A549 treated with AZD2906 at 1 μM for 4 hours (cell line): Measurements from ENCODE around the gene FFAR1. TPM values are rescaled to one million over a fixed set of nuclear protein-coding genes. Genes with fewer than 3 reads are reported as not detected.

Experiments
- total RNA-seq: library from RNA; stranded (reverse); fragments of 200-300 nt; extraction: Qiagen RNA extraction; gene quantifications from 5 replicates; pipeline ENCODE4 v1.2.3, GENCODE V29; 2022

Gene FFAR1, protein sequence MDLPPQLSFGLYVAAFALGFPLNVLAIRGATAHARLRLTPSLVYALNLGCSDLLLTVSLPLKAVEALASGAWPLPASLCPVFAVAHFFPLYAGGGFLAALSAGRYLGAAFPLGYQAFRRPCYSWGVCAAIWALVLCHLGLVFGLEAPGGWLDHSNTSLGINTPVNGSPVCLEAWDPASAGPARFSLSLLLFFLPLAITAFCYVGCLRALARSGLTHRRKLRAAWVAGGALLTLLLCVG (N-terminal part only)
- 0.02 to 0.06 TPM (median 0.03 TPM) in 4 of 5 replicates, not detected in the other for total RNA-seq

DNA sequence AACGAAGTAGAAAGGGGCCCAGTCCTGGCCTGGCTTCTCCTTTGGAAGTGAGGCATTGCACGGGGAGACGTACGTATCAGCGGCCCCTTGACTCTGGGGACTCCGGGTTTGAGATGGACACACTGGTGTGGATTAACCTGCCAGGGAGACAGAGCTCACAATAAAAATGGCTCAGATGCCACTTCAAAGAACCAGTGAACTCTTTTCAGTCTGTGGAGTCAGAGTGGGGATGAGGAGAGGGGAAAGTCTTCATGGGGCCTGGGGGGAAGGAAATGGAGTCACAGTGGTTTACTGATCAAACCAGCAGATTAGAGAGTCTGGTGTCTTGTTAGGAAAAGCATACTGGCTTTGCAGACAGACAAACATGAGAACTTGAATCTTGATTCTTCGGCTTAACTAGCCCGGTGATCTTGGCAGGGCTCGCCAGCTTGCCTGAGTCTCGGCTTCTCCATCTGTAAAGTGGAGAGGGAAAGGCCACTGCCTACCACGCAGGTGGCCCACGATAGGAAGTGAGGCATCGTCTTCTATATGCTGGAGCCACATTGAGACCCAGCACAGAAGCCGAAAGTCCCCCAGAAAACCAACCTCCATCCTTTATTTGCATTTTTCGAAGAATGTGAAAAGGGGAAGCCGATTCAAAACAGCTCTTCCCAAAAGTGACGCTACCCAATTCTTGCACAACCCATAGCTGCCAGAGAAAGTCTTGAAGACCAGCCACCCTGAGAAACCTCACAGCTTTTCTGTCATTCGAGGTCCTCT, at the start of gene FFAR1:
Gene FFAR1, plus strand, starts transcription at position 732 of the 759 bp plus-strand sequence. CDS start 3,650 bp downstream, outside the sequence.

DNA sequence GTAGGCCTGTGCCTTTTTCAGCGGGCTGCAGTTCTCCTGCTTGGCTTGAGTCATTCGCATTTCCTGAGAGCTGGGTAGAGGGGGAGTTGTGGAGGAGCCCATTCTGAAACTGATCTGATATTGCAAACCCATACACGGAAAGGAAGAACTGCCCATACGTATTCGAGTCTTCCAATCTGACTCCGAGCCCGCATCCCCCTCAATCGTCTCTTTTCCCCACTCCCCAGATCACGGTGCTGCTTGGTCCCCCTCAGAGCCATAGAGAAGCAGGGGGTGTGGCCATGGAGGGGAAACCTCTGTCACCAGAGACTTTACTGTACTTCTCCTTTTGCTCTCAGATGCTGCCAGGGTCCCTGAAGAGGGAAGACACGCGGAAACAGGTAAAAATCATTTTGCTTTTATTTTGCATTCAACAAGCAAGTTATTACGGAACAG, 18.8 kb upstream of the FFAR1 start, which contains the start of gene CD22:
Gene CD22, plus strand, starts transcription at position 337 of the 435 bp plus-strand sequence. CDS start 2,854 bp downstream, outside the sequence.

DNA sequence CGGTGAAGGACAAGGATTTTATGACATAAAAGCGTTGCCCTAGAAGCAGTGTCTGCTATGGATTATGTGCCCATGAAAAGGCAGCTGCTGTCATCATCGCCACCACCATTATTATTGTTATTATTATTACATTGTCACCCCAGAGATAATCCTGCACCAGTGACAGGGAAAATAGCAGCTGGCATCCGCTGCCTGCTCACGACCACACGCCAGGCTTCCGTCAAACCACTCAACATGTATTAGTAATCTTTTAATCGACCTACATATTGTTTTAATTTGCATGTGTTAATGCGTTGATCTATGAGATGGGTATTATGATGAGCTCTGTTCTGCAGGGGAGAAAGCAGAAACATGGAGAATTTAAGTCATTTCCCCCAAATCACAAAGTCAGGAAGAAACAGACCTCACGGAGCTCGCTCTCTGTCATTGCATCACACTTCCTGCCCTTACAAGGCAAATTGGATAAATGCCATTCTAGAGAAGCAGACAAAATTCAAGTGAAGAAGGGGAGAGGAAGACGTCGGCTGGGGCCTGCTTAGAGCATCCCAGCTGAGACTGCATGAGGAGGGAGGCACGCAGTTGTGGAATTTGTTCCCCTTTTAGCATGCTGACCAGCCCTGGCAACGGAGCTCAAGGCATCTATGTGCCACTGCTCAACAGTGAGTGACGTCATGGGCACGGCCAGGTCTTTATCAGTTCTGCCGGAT, 10.3 kb downstream of the FFAR1 start, which contains the start of gene FFAR3:
Gene FFAR3, plus strand, starts transcription at position 594 of the 707 bp plus-strand sequence. CDS start 431 bp downstream, outside the sequence.

DNA sequence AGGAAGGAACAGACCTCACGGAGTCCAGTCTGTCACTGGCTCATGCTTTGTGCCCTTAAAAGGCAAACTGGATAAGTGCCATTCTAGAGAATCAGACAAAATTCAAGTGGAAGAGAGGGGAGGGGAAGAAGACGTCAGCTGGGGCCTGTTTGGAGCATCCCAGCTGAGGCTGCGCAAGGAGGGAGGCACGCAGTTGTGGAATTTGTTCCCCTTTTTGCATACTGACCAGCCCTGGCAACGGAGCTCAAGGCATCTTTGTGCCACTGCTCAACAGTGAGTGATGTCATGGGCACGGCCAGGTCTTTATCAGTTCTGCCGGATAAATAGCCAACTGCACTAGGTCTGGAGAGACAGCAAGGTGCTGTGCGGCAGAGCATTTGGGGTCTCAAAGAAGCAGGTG, 23.0 kb downstream of the FFAR1 start, which contains the start of gene GPR42:
Gene GPR42, plus strand, starts transcription at position 347 of the 400 bp plus-strand sequence. CDS start 292 bp downstream, outside the sequence.

Other genes with a start within 250 kb of the FFAR1 start
- gene FXYD3, start 232.1 kb upstream of the FFAR1 start, total RNA-seq = 0.50 to 0.91 TPM (median 0.80 TPM) in 5 replicates
- gene LGI4, start 212.8 kb upstream of the FFAR1 start, total RNA-seq = 0.10 to 0.41 TPM (median 0.28 TPM) in 5 replicates
- 0.10 to 0.83 TPM (median 0.31 TPM) in 5 replicates for gene FXYD1, start 209.1 kb upstream of the FFAR1 start, total RNA-seq
- 0.13 to 0.27 TPM (median 0.17 TPM) in 4 of 5 replicates, not detected in the other for gene FXYD7, start 204.6 kb upstream of the FFAR1 start, total RNA-seq
- 179 to 222 TPM (median 213 TPM) in 5 replicates for gene FXYD5, start 193.2 kb upstream of the FFAR1 start, total RNA-seq
- gene FAM187B, start 119.2 kb upstream of the FFAR1 start, total RNA-seq = not detected in 5 replicates
- gene LSR, start 98.9 kb upstream of the FFAR1 start, total RNA-seq = 8.1 to 11.4 TPM (median 9.9 TPM) in 5 replicates
- 111 to 164 TPM (median 154 TPM) in 5 replicates for gene USF2, start 78.9 kb upstream of the FFAR1 start, total RNA-seq
- 0.03 to 0.25 TPM (median 0.10 TPM) in 4 of 5 replicates, not detected in the other for gene HAMP, start 65.4 kb upstream of the FFAR1 start, total RNA-seq
- 0.03 to 0.10 TPM in 2 of 5 replicates, not detected in the others for gene MAG, start 55.7 kb upstream of the FFAR1 start, total RNA-seq
- 0.71 to 1.6 TPM (median 0.89 TPM) in 5 replicates for gene CD22, start 18.7 kb upstream of the FFAR1 start, total RNA-seq
- gene FFAR3, start 10.6 kb downstream of the FFAR1 start, total RNA-seq = 0.08 TPM in 1 of 5 replicates, not detected in the others
- 0.03 TPM in 1 of 5 replicates, not detected in the others for gene GPR42, start 23.2 kb downstream of the FFAR1 start, total RNA-seq
- 0.02 TPM in 1 of 5 replicates, not detected in the others for gene FFAR2, start 100.4 kb downstream of the FFAR1 start, total RNA-seq
- not detected in 5 replicates for gene KRTDAP, start 142.6 kb downstream of the FFAR1 start, total RNA-seq
- 34.4 to 41.4 TPM (median 35.8 TPM) in 5 replicates for gene DMKN, start 165.7 kb downstream of the FFAR1 start, total RNA-seq
- gene SBSN, start 180.4 kb downstream of the FFAR1 start, total RNA-seq = 3.5 to 4.0 TPM (median 3.9 TPM) in 5 replicates
- gene GAPDHS, start 185.6 kb downstream of the FFAR1 start, total RNA-seq = 0.08 to 0.14 TPM (median 0.10 TPM) in 5 replicates
- gene TMEM147, start 197.7 kb downstream of the FFAR1 start, total RNA-seq = 346 to 443 TPM (median 420 TPM) in 5 replicates
- 0.06 to 0.14 TPM (median 0.13 TPM) in 4 of 5 replicates, not detected in the other for gene ATP4A, start 215.8 kb downstream of the FFAR1 start, total RNA-seq
- not detected in 5 replicates for gene PMIS2, start 238.3 kb downstream of the FFAR1 start, total RNA-seq